KMS-11 (cell line): ENCODE data around the gene COX10.
"Not testable (repeated sequence)": the region's sequence is repeated elsewhere in the genome, so short reads cannot be mapped to it uniquely, and the experiment has no call there.

Experiments used
- H2AFZ ChIP-seq: fragments of 200-600 bp; sonication (generic); 2 replicates; pipeline ENCODE4 v1.6.1; 2016; ENCODE audit warnings: antibody characterized with exemption, mixed run types, low read depth
- H3K27ac ChIP-seq: fragments of 200-600 bp; sonication (generic); 2 replicates; pipeline ENCODE4 v1.6.1; 2016; ENCODE audit warnings: mild to moderate bottlenecking, mixed run types
- H3K27me3 ChIP-seq: fragments of 200-600 bp; sonication (generic); 2 replicates; pipeline ENCODE4 v1.6.1; 2017; ENCODE audit warnings: mild to moderate bottlenecking, low read depth, mixed run types, moderate library complexity; ENCODE audit not compliant: insufficient read depth
- H3K36me3 ChIP-seq: fragments of 200-600 bp; sonication (generic); 2 replicates; pipeline ENCODE4 v1.6.1; 2017; ENCODE audit warnings: mild to moderate bottlenecking, mixed run types; ENCODE audit not compliant: insufficient read depth
- H3K4me1 ChIP-seq: fragments of 200-600 bp; sonication (generic); 2 replicates; pipeline ENCODE4 v1.6.1; 2016; ENCODE audit warnings: mild to moderate bottlenecking, low read depth, mixed run types; ENCODE audit not compliant: poor library complexity, severe bottlenecking
- H3K4me2 ChIP-seq: fragments of 200-600 bp; sonication (generic); 2 replicates; pipeline ENCODE4 v1.7.0; 2016; ENCODE audit warnings: mild to moderate bottlenecking, mixed run types
- H3K4me3 ChIP-seq: fragments of 200-600 bp; sonication (generic); IDR thresholded peaks from 2 replicates; pipeline ENCODE4 v1.6.1; 2017; ENCODE audit warnings: low read depth, low read length, mixed read lengths; ENCODE audit not compliant: insufficient read depth
- H3K79me2 ChIP-seq: fragments of 200-600 bp; sonication (generic); 2 replicates; pipeline ENCODE4 v1.6.1; 2016; ENCODE audit warnings: low read depth, mixed run types; ENCODE audit not compliant: insufficient read depth
- H3K9ac ChIP-seq: fragments of 200-600 bp; sonication (generic); 2 replicates; pipeline ENCODE4 v1.6.1; 2016; ENCODE audit warnings: mild to moderate bottlenecking, mixed run types
- H4K20me1 ChIP-seq: fragments of 200-600 bp; sonication (generic); 2 replicates; pipeline ENCODE4 v1.6.1; 2016; ENCODE audit warnings: mild to moderate bottlenecking, mixed run types; ENCODE audit not compliant: insufficient read depth
- TF ChIP-seq, protein P1 (sequence below): fragments of 200-600 bp; sonication (generic); conservative IDR thresholded peaks from 2 replicates; pipeline ENCODE4 v1.6.1; 2017; ENCODE audit warnings: low read depth, mild to moderate bottlenecking, antibody characterized with exemption, low read length, moderate library complexity, mixed read lengths

The COX10 gene

DNA sequence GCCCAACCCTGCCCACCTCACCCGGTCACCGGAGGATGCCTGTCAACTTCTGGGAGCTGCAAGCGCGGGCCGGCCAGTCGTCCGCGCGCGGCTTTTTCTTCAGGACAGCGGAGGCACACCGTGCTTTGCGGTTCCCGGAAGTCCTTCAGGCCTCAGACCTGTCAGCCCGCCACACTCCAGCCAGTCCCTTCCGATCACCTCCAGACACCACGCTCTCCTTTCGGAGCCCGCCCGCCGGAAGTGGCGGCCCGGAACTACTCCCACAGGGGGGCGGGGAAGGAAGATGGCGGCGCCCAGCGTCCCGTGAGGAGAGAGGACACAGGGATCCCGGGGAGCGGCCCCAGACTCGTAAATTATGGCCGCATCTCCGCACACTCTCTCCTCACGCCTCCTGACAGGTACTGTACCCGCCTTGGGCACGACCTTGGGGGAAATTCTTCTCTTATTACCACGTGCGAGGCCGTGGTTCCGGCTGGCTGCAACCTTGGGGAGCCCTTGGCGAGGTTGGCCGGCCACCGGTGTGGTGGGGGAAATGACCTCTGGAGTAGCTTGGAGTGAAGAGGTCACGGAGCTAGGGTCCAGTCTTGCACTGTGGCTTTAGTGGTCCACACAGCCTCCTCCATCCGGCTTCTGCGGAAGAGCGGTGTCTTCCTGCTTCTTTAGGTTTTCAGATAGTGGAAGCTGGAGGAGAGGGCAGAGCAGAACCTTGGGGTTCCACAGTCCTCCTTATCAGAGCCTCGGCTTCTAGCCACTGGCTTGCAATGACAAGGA lies at the start of gene COX10:
Gene COX10 (plus strand): TSS at position 254 of the 771 bp plus-strand sequence. CDS start 102 bp downstream, at position 356.
- peaks cover 13% of the 10 kb centered on the region for H3K79me2 ChIP-seq
- no peaks in the 10 kb centered on the region for H3K27me3 ChIP-seq
- TF ChIP-seq, protein P1, sequence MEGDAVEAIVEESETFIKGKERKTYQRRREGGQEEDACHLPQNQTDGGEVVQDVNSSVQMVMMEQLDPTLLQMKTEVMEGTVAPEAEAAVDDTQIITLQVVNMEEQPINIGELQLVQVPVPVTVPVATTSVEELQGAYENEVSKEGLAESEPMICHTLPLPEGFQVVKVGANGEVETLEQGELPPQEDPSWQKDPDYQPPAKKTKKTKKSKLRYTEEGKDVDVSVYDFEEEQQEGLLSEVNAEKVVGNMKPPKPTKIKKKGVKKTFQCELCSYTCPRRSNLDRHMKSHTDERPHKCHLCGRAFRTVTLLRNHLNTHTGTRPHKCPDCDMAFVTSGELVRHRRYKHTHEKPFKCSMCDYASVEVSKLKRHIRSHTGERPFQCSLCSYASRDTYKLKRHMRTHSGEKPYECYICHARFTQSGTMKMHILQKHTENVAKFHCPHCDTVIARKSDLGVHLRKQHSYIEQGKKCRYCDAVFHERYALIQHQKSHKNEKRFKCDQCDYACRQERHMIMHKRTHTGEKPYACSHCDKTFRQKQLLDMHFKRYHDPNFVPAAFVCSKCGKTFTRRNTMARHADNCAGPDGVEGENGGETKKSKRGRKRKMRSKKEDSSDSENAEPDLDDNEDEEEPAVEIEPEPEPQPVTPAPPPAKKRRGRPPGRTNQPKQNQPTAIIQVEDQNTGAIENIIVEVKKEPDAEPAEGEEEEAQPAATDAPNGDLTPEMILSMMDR: no peak
- peak within 1 kb of the TSS; percentile 29; the same call in 1 of the 2 replicates for H3K4me2 ChIP-seq
- peak within 1 kb of the TSS; percentile 65 for H3K27ac ChIP-seq
- H4K20me1 ChIP-seq: no peaks in the 10 kb centered on the region
- no peak within 1 kb of the TSS; the same call in 1 of the 2 replicates for H2AFZ ChIP-seq
- no peaks in the 10 kb centered on the region for H3K36me3 ChIP-seq
- peak within 1 kb of the TSS; percentile 72 for H3K9ac ChIP-seq
- H3K4me3 ChIP-seq: no peak within 1 kb of the TSS
- no peaks in the 10 kb centered on the region for H3K4me1 ChIP-seq

DNA sequence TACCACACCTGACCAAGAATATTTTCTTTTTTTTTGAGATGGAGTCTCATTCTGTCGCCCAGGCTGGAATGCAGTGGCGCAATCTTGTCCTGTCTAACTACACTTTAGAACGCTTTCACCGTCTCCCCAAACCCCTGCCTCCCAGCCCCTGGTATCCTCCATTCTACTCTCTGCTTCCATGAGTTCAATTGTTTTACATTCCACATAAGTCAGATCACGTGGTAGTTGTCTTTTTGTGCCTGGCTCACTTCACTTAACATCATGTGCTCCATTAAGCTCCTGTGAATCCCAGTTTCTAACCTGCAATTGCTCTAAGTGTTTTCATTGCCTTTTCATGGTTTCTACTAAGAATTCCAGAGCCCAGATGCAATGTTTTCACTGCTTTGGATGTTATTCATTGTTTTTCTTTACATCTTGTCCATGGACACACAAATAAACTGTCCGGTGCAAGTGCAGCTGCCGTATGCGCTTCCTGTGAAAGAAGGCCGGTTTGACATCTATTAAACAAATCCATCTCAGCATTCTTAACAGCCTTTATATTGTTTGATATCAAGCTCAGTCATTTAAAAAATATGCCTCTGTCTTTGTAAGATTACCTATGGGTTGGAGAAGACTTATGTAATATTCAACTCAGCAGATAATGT lies 47.5 kb upstream of the COX10 start:
- not testable (repeated sequence) for H3K4me1 ChIP-seq, H3K79me2 ChIP-seq, H3K4me2 ChIP-seq, H2AFZ ChIP-seq, H3K27me3 ChIP-seq, H3K27ac ChIP-seq, H3K9ac ChIP-seq, H3K4me3 ChIP-seq, H4K20me1 ChIP-seq, H3K36me3 ChIP-seq

- not testable (repeated sequence) for H3K4me1 ChIP-seq, H3K27ac ChIP-seq, H3K27me3 ChIP-seq, H4K20me1 ChIP-seq, H3K9ac ChIP-seq, H2AFZ ChIP-seq, H3K79me2 ChIP-seq, H3K36me3 ChIP-seq, H3K4me3 ChIP-seq, H3K4me2 ChIP-seq
Measured at GRCh38 chr17:14029755-14030154, 39.5 kb upstream of the COX10 start.

DNA sequence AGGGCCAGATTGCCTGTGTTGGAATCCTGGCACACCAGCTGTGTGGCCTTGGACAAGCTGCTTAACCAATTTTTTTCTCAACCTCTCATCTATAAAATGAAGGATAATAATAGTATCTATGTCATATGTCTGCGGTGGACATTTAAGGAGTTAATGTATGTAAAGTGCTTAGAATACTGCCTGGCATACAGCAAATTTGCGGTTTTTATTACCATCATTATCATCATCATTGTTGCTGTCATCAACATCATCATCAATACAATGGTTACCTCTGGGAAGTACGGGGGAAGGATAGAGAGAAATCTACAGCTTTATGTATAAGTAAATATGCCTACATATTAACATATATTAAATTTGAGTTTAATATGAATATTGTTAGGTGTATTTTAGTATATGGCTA lies 37.1 kb upstream of the COX10 start:
- no peaks in the 10 kb centered on the region for H3K36me3 ChIP-seq
- H3K4me1 ChIP-seq: no peaks in the 10 kb centered on the region
- H4K20me1 ChIP-seq: no peaks in the 10 kb centered on the region
- no peak overlapping the region for H3K9ac ChIP-seq
- TF ChIP-seq, protein P1: no peak
- no peaks in the 10 kb centered on the region for H3K79me2 ChIP-seq
- no peaks in the 10 kb centered on the region for H3K27me3 ChIP-seq
- H3K4me2 ChIP-seq: no peak overlapping the region
- H3K27ac ChIP-seq: no peak overlapping the region
- no peak overlapping the region for H3K4me3 ChIP-seq
- no peak overlapping the region for H2AFZ ChIP-seq

DNA sequence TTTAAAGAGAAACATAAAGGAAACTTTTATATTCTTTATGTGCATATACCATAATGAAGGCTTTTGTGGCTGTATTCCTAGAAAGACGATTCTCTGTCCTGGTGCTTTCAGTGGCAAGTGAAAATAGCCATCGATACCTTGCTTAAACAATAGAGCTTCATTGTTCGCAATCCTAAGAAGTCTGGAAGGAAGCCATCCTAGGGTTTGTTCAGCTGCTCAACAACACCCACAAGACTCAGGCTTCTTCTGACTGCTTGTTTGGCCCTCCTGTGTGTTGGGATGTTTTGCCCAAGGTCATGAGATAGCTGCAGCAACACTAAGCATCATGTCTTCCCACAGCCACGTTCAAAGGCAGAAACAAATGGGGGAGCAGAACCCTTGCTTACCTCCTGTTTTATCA lies 36.1 kb upstream of the COX10 start:
- Histone ChIP-seq H3K27me3 (no peaks in the 10 kb centered on the region), H3K36me3 (no peaks in the 10 kb centered on the region), H3K79me2 (no peaks in the 10 kb centered on the region), H3K4me3 (no peak overlapping the region), H4K20me1 (no peaks in the 10 kb centered on the region), H3K4me1 (no peaks in the 10 kb centered on the region), H2AFZ (no peak overlapping the region), H3K27ac (no peak overlapping the region), H3K4me2 (no peak overlapping the region), H3K9ac (no peak overlapping the region)
- TF ChIP-seq, protein P1: no peak
